Activated CD8-positive, alpha-beta memory T cell treated with anti-CD3 and anti-CD28 coated beads for 48 hours (primary cell): ENCODE data around the gene NMUR1.

Experiments
- DNase-seq, 3 experiments: peaks; one replicate each; pipeline ENCODE4 v3.0.0-alpha.2; 2020; ENCODE audit warnings: low read depth in 2 of 3, low spot score in 2 of 3

Gene NMUR1

DNA sequence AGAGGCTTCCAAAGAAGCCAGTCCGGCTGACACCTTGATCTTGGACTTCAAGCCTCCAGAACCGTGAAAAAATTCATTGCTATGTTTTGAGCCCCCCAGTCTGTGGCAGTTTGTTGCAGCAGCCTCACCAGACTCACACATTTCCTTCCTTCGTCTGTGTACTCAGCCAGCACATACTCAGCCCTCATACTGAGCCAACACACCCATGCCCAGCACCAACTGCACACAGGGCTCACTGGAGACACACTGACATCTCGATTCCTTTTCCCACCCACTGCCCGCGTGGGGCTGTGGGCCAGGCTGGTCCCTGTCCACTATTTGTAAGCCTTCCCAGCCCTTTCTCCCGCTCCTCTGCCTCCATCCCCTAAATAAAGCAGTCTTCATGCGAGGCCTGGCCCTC is 24.1 kb upstream of the NMUR1 start:
- no peak for DNase-seq

DNA sequence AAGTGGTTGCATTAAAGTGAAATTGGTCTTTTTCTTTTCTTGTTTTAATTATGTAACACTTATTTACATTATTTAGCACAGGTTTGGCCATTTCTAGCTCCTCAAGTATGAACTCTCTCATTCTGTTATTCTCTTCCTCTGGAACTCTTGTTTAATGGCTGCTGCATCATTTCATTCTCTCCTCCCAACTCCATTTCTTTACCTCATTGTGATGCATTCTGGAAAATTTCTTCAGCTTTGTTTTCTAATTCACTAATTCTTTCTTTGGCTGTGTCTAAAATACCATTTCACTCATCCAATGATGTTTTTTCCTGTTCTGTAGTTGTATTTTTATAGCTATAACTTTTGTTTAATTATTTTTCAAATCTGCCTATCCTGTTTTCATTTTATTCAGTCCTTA is 22.5 kb upstream of the NMUR1 start:
- DNase-seq: no peak

DNA sequence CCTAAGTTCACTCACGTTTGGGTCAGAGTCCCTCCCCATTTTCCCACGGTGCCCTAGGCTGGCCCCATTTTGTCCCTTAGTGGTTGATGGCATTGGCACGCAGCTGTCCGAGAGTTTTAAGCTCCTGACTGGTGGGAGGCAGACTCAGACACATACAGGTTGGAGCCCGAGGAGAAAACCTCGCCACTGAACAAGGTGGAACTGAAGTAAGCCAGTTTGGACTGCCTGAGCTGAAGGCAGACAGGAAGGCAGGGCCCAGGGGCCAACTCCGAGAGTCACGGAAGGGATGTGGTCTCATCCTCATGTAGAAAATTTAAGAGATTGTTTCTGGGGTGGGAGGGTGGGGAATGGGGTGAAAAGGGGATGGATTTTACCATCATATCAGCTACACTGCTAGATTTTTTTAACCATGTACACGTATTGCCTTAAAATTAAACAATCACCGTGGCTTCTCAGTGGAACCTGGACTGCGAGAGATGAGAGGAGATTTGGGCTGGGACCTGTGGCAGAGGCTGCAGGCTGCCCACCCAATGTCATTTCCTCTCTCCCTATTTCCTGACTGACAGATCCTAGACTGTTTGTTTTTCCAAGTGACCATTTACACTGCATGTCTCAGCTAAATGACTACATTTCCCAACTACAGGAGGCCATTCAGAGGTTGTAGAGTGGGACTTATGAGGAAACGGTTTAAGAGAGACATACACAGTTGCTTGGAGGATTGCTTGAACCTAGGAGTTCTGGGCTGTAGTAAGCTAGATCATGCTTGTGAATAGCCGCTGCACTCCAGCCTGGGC is 19.4 kb upstream of the NMUR1 start:
- DNase-seq: no peak

DNA sequence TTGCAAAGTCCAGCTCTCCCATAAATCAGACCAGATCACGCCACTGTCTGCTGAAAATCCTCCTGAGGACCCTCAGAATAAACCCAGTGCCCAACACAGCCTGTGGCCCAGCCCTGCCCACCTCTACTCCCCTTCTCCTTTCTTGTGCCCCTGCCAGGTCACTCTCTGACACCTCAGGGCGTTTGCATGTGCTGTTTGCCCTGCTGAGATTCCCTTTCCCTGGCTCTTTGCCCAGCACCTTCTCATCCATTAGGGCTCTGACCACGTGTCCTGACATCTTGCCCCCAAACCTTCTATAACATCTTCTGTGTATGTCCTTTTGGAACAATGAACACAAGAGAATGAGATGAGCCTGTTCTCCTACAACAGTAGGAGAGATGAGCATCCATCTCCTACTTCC is 18.5 kb upstream of the NMUR1 start:
- DNase-seq: no peak

- DNase-seq: no peak
These were observed 17.3 kb upstream of the NMUR1 start for GRCh38 chr2:231547315-231548110.

- no peak for DNase-seq
These were observed 15.9 kb upstream of the NMUR1 start for GRCh38 chr2:231546014-231546715.

DNA sequence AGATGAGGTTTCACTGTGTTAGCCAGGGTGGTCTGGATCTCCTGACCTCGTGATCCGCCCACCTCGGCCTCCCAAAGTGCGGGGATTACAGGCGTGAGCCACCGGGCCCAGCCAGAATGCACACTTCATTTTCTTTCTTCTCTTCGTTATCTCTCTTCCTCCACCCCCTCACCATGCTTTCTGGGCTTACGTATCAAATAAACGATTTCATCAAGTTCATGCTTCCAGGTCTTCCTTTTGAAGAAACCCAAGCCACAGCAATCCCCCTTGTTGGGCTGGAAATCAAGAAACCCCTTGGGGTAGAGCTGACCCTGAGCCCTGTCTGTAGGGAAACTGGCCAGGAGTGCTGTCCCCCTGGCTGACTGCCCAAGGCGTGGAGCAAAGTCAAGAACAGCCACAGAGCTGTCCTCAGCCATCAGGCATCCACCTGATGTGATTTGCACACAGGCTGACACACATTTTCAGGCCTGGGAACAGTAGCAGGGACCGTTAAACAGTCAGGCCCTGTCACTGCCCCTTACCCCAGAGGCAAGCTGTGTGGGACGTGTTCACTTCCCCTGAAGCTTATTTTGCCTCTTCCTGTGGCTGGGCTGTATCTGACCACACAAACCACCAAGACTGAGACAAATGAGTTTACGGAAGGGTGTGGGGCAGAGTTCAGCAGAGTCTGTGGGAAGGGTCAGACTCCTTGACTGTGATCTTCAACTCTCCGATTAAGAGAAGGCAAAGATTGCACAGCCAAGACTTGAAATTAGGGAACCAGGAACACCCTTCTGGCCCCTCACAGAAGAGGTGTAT is 15.1 kb upstream of the NMUR1 start:
- DNase-seq: peak; percentile 33 to 54 (median 51)

DNA sequence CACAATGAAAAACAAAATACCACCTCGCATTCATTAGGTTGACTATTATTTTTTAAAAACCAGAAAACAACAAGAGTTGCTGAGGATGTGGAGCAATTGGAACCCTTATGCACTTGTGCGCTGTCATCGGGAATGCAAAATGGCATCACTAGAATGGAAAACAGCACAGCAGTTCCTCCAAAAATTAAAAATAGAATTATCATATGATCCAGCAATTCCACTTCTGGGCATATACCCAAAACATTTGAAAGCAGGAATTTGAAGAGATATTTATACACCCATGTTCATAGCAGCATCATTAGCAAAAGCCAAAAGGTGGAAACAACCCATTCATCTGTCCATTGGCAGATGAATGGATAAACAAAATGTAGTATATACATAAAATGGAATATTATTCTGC is 11.9 kb upstream of the NMUR1 start:
- DNase-seq: no peak

GRCh38 chr2:231541645-231542044 is 11.4 kb upstream of the NMUR1 start:
- no peak for DNase-seq

DNA sequence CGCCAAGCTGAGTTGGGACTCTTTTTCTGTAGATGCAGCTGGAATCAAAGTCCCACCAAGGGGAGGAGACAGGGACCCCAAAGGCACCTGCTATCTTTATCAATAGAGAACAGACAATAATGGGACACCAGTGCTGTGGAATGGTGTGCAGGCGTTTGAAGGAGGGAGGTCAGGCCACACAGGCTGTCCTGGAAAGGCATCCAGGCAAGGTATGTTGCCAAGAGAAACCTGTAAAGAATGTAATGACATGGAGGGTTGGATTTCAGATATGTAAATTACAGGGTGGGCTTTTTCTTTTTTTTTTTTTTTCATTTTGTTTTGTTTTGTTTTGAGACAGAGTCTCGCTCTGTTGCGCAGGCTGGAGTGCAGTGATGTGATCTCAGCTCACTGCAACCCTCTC is 9.7 kb upstream of the NMUR1 start:
- DNase-seq: no peak

- no peak for DNase-seq
These were observed 5.7 kb upstream of the NMUR1 start for GRCh38 chr2:231535961-231536360.

DNA sequence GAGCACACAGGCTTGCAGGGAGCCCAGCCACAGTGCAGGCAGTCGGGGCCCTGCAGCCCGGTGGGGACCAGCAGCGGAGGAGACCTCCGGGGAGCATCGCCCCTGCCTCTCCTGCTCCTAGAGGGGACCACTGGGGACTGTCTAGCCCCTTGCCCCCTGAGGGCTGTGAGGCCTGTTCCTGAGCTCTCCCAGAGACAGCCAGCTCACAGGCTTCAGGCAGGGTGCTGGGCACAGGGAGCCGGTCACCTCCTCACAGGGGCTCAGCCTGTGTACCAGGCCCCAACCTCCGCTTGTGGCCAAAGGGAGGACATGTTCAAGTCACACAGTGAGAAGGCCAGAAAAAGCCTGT is 3.5 kb upstream of the NMUR1 start:
- DNase-seq: no peak

- DNase-seq: no peak
These were observed 3.0 kb upstream of the NMUR1 start for GRCh38 chr2:231533086-231533776.

GRCh38 chr2:231532756-231533035 is 2.5 kb upstream of the NMUR1 start:
- no peak for DNase-seq

GRCh38 chr2:231531883-231532755 is 1.9 kb upstream of the NMUR1 start:
- DNase-seq: no peak

GRCh38 chr2:231531466-231531865 is 1.2 kb upstream of the NMUR1 start:
- DNase-seq: no peak

- DNase-seq: no peak
These were observed 1.6 kb downstream of the NMUR1 start for GRCh38 chr2:231528636-231529030.

GRCh38 chr2:231527955-231528635 is 2.1 kb downstream of the NMUR1 start:
- DNase-seq: no peak

DNA sequence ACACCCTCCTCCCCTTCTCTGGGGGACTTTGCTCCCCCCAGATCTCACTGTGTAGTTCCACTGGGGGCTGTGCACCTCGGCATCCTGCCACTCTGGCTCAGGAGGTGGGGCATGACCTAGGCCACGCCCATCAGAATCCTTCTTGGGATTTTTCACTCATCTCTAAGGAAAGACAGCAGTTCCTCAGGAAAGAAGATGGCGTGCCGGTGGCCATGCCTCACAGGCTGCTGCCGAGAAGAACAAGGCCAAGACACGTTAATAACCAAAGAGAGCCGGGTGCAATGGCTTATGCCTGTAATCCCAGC is 3.2 kb downstream of the NMUR1 start:
- DNase-seq: no peak
